Esophagus muscularis mucosa (tissue), 4 donors: ENCODE data around the gene GMDS.

Experiments
- CTCF ChIP-seq, 3 experiments: fragments of 200-600 bp in 2 of 3; fragments of 450-650 bp in 1 of 3; sonication (generic) in 2 of 3; IDR thresholded peaks; one replicate each; pipeline ENCODE4 v1.5.1; 2017 to 2019; ENCODE audit warnings: antibody characterized with exemption in 3 of 3, mild to moderate bottlenecking in 2 of 3, moderate library complexity in 1 of 3
- EP300 ChIP-seq: sonication (generic); formaldehyde crosslinking; IDR thresholded peaks from one replicate; pipeline ENCODE4 v1.6.1; 2017; ENCODE audit warnings: antibody characterized with exemption
- POLR2A ChIP-seq: fragments of 450-650 bp; IDR thresholded peaks from one replicate; pipeline ENCODE4 v1.6.1; 2017; ENCODE audit warnings: antibody characterized with exemption, moderate library complexity, mild to moderate bottlenecking, low read depth
- POLR2AphosphoS5 ChIP-seq, 2 donors: sonication (generic); formaldehyde crosslinking; IDR thresholded peaks; one replicate each; pipeline ENCODE4 v1.6.1; 2017; ENCODE audit warnings: antibody characterized with exemption in 2 of 2

- TF ChIP-seq CTCF (IDR thresholded peaks at IDR 0.05) (no peak), POLR2AphosphoS5 (IDR thresholded peaks at IDR 0.05) (no peak), POLR2A (no peak), EP300 (no peak)
These were observed 238.2 kb downstream of the GMDS start for GRCh38 chr6:2007165-2007564.
